Breast epithelium (tissue), 3 donors: Measurements from ENCODE around the gene MRPL20.

ENCODE experiments used
- CTCF ChIP-seq, 3 donors: fragments of 450-650 bp; IDR thresholded peaks; one replicate each; pipeline ENCODE4 v1.5.1; 2016 to 2017; ENCODE audit warnings: antibody characterized with exemption in 3 of 3, mild to moderate bottlenecking in 3 of 3, moderate library complexity in 3 of 3
- POLR2A ChIP-seq: fragments of 450-650 bp; IDR thresholded peaks from one replicate; pipeline ENCODE4 v1.6.1; 2016; ENCODE audit warnings: antibody characterized with exemption, mild to moderate bottlenecking, moderate library complexity
- POLR2AphosphoS5 ChIP-seq, 3 donors: sonication (generic); formaldehyde crosslinking; IDR thresholded peaks; one replicate each; pipeline ENCODE4 v1.6.1; 2017; ENCODE audit warnings: antibody characterized with exemption in 3 of 3

- TF ChIP-seq CTCF (IDR thresholded peaks at IDR 0.05): no peak
- no peak for TF ChIP-seq POLR2A
- TF ChIP-seq POLR2AphosphoS5 (IDR thresholded peaks at IDR 0.05): no peak
These were observed 14.1 kb downstream of the MRPL20 start for GRCh38 chr1:1393014-1393413.
